Measurements from ENCODE around the gene DGKH.

DGKH gene

GRCh38 chr13:42228527-42228926 is 180.1 kb downstream of the DGKH start:
- DNase-seq (ENCODE audit: low spot score) = no peak

GRCh38 chr13:42229287-42229686 is 180.8 kb downstream of the DGKH start:
- no peak for DNase-seq (ENCODE audit: low spot score)

- DNase-seq (ENCODE audit: low spot score) = no peak
Observed at GRCh38 chr13:42232671-42233070, 184.2 kb downstream of the DGKH start.

GRCh38 chr13:42233726-42234125 is 185.3 kb downstream of the DGKH start:
- no peak for DNase-seq (ENCODE audit: low spot score)

GRCh38 chr13:42239161-42239560 is 190.7 kb downstream of the DGKH start:
- no peak for DNase-seq (ENCODE audit: low spot score)

- DNase-seq (ENCODE audit: low spot score) = no peak
Observed at GRCh38 chr13:42239644-42240043, 191.2 kb downstream of the DGKH start.

- no peak for DNase-seq (ENCODE audit: low spot score)
Observed at GRCh38 chr13:42246541-42246940, 198.1 kb downstream of the DGKH start.

- no peak for DNase-seq (ENCODE audit: low spot score)
Observed at GRCh38 chr13:42247883-42248282, 199.4 kb downstream of the DGKH start.

- no peak for DNase-seq (ENCODE audit: low spot score)
Observed at GRCh38 chr13:42255886-42256285, 207.4 kb downstream of the DGKH start.

GRCh38 chr13:42258747-42259146 is 210.3 kb downstream of the DGKH start:
- no peak for DNase-seq (ENCODE audit: low spot score)

GRCh38 chr13:42259515-42259914 is 211.1 kb downstream of the DGKH start:
- DNase-seq (ENCODE audit: low spot score) = no peak

GRCh38 chr13:42260903-42261654 is 212.6 kb downstream of the DGKH start:
- DNase-seq (ENCODE audit: low spot score) = no peak

- no peak for DNase-seq (ENCODE audit: low spot score)
Observed at GRCh38 chr13:42266473-42266872, 218.0 kb downstream of the DGKH start.

GRCh38 chr13:42270160-42270856 is 221.9 kb downstream of the DGKH start:
- DNase-seq (ENCODE audit: low spot score) = no peak

GRCh38 chr13:42270857-42271215 is 222.4 kb downstream of the DGKH start:
- no peak for DNase-seq (ENCODE audit: low spot score)

GRCh38 chr13:42271337-42272114 is 223.1 kb downstream of the DGKH start:
- DNase-seq (ENCODE audit: low spot score) = peak; percentile 98

- DNase-seq (ENCODE audit: low spot score) = peak; percentile 47
Observed at GRCh38 chr13:42272115-42272803, 223.8 kb downstream of the DGKH start, which contains the start of gene AKAP11. AKAP11 (plus strand) TSS chr13:42272152; CDS start chr13:42286349, 14,197 bp downstream.

- DNase-seq (ENCODE audit: low spot score) = peak; percentile 11
Observed at GRCh38 chr13:42272804-42273175, 224.3 kb downstream of the DGKH start.

GRCh38 chr13:42274386-42275097 is 226.1 kb downstream of the DGKH start:
- no peak for DNase-seq (ENCODE audit: low spot score)

- peak; percentile 48 for DNase-seq (ENCODE audit: low spot score)
Observed at GRCh38 chr13:42275098-42275471, 226.6 kb downstream of the DGKH start.

GRCh38 chr13:42275506-42275905 is 227.1 kb downstream of the DGKH start:
- DNase-seq (ENCODE audit: low spot score) = no peak

- no peak for DNase-seq (ENCODE audit: low spot score)
Observed at GRCh38 chr13:42276683-42277082, 228.2 kb downstream of the DGKH start.

All from globus pallidus (tissue), 1 donor.